ENCODE results near the gene CERT1.

CERT1 gene

GRCh38 chr5:75513841-75514240 is 2.4 kb upstream of the CERT1 start:
- DNase-seq (ENCODE audit: low read depth): no peak
- H3K4me3 ChIP-seq (ENCODE audit: low read depth, low read length): peak overlapping the region; percentile 64; the same call in 1 of the 2 replicates
- no peak for TF ChIP-seq CTCF (IDR thresholded peaks at IDR 0.05; ENCODE audit: low read depth, low read length, missing control alignments)

GRCh38 chr5:75512383-75513074 is 1.1 kb upstream of the CERT1 start:
- peak overlapping the region; percentile 64 for H3K4me3 ChIP-seq (ENCODE audit: low read depth, low read length)
- no peak for TF ChIP-seq CTCF (IDR thresholded peaks at IDR 0.05; ENCODE audit: low read depth, low read length, missing control alignments)
- DNase-seq (ENCODE audit: low read depth): no peak

GRCh38 chr5:75510836-75511434 is 494 bp downstream of the CERT1 start:
- TF ChIP-seq CTCF (IDR thresholded peaks at IDR 0.05; ENCODE audit: low read depth, low read length, missing control alignments): no peak
- no peak for DNase-seq (ENCODE audit: low read depth)
- peak overlapping the region; percentile 74 for H3K4me3 ChIP-seq (ENCODE audit: low read depth, low read length)

- peak overlapping the region; percentile 74 for H3K4me3 ChIP-seq (ENCODE audit: low read depth, low read length)
- TF ChIP-seq CTCF (IDR thresholded peaks at IDR 0.05; ENCODE audit: low read depth, low read length, missing control alignments): no peak
- no peak for DNase-seq (ENCODE audit: low read depth)
These were observed 1.0 kb downstream of the CERT1 start for GRCh38 chr5:75510417-75510835.

- TF ChIP-seq CTCF (IDR thresholded peaks at IDR 0.05; ENCODE audit: low read depth, low read length, missing control alignments): no peak
- no peak for DNase-seq (ENCODE audit: low read depth)
These were observed 1.5 kb downstream of the CERT1 start for GRCh38 chr5:75509956-75510355.

GRCh38 chr5:75509546-75509945 is 1.9 kb downstream of the CERT1 start:
- H3K4me3 ChIP-seq (ENCODE audit: low read depth, low read length): peak overlapping the region; percentile 74

More at GRCh38 chr5:75509956-75510355, 1.5 kb downstream of the CERT1 start:
- H3K4me3 ChIP-seq (ENCODE audit: low read depth, low read length): peak overlapping the region; percentile 74

More at GRCh38 chr5:75509546-75509945, 1.9 kb downstream of the CERT1 start:
- DNase-seq (ENCODE audit: low read depth): no peak
- no peak for TF ChIP-seq CTCF (IDR thresholded peaks at IDR 0.05; ENCODE audit: low read depth, low read length, missing control alignments)
